ENCODE data around the gene CBX4.

- TF ChIP-seq CTCF (conservative IDR thresholded peaks at IDR 0.05; ENCODE audit: low read depth, low read length), result no peak
- TF ChIP-seq BHLHE40 (IDR thresholded peaks at IDR 0.05; ENCODE audit: low read depth, low read length), result no peak
- TF ChIP-seq CEBPB (IDR thresholded peaks at IDR 0.05; ENCODE audit: low read depth, low read length), result no peak
- no peak for TF ChIP-seq POLR2A (IDR thresholded peaks at IDR 0.05; ENCODE audit: low read depth, low read length)
- TF ChIP-seq FOS (IDR thresholded peaks at IDR 0.05; ENCODE audit: low read depth, low read length), result no peak
- no peak for TF ChIP-seq RFX5 (IDR thresholded peaks at IDR 0.05; ENCODE audit: low read depth, low read length)
- TF ChIP-seq RCOR1 (IDR thresholded peaks at IDR 0.05; ENCODE audit: insufficient replicate concordance, low read length), result no peak
- no peak for TF ChIP-seq RAD21 (IDR thresholded peaks at IDR 0.05; ENCODE audit: low read length)
- no peak for TF ChIP-seq MAFK (IDR thresholded peaks at IDR 0.05; ENCODE audit: low read depth, low read length)
- TF ChIP-seq NFE2L2 (IDR thresholded peaks at IDR 0.05; ENCODE audit: low read depth, low read length), result no peak
- TF ChIP-seq, protein P1, sequence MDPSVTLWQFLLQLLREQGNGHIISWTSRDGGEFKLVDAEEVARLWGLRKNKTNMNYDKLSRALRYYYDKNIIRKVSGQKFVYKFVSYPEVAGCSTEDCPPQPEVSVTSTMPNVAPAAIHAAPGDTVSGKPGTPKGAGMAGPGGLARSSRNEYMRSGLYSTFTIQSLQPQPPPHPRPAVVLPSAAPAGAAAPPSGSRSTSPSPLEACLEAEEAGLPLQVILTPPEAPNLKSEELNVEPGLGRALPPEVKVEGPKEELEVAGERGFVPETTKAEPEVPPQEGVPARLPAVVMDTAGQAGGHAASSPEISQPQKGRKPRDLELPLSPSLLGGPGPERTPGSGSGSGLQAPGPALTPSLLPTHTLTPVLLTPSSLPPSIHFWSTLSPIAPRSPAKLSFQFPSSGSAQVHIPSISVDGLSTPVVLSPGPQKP (IDR thresholded peaks at IDR 0.05; ENCODE audit: borderline replicate concordance, low read depth, low read length), result no peak
Measured at GRCh38 chr17:79843816-79844800, 4.9 kb upstream of the CBX4 start.

All from IMR-90 (cell line).